GM19240 (cell line): Measurements from ENCODE around the gene TRIM68.

Experiments used
- DNase-seq: peaks from one replicate; pipeline ENCODE4 v3.0.0; 2011; ENCODE audit warnings: low spot score; ENCODE audit not compliant: insufficient read length

Gene TRIM68

DNA sequence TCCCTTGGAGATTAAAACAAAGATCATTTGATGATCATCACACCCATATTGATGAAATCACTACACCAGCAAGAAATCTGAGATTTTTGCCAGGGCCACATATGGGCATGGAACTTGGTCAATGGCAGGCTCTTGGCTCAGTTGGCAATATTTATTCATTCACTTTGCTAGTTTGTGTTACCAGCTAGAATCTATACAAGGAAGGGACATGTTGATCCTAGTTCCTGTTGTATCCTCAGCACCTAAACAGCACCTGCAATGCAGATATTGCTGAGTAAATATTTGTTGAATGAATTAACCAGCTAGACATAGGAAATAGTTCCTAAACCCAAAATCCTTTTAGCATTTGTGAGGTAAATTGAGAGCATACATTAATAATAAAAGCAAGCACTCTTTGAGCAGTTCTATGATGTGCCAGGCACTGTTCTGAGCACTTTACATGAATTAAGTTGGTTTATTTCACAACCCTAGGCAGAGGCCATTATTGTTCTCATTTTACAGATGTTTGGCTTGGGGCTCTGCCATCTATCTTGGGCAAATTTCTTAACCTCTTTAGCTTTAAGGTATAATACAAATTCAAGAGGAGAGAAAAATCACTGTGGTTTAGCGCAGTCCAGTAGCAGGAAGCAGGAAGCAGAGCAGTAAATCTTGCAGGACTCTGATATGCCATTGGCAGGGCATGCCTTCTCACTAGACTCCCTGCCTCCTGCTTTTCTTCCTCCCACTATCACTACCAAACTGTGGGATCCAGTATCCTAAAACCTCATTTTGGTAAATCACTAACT is 1.6 kb downstream of the TRIM68 start:
- DNase-seq = no peak

DNA sequence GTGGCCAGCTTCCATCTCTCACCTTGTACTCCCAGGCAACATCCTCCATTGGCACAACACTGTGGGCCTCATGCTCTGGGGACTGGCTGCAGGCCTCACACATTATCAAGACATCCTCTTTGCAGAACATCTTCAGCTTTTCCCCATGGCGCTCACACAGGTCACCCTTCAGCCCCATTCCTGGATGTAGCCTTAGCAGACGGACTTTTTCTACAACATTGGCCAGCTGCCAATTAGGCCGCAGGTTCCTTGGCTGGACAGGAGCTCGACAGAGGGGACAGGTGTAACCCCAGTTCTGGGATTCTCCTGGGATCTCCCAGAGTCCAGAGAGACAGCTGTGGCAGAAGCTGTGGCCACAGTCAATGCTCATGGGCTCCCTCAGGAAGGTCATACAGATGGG is 3.0 kb downstream of the TRIM68 start:
- no peak for DNase-seq

DNA sequence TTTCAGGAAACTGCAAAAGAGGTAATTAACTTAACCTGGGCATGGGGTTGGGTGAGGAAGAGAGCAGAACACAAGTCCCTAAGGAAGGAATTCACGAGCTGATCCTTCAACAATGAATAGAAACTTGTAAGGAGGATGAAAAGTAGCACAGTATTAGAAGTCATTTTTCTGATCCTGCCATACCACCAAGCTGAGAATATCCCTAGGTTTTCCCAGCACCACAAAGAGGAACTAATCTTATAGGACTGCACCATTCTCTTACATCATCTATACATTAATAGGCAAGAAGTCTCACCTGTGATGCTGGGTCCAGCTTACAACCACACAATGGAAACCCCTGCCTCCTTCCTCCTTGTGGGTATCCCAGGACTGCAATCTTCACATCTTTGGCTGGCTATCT is 14.3 kb downstream of the TRIM68 start, which contains the start of gene OR52I1:
Gene OR52I1 (plus strand): TSS at position 301 of the 400 bp plus-strand sequence. CDS start 0 bp downstream, at position 301.
- no peak for DNase-seq

DNA sequence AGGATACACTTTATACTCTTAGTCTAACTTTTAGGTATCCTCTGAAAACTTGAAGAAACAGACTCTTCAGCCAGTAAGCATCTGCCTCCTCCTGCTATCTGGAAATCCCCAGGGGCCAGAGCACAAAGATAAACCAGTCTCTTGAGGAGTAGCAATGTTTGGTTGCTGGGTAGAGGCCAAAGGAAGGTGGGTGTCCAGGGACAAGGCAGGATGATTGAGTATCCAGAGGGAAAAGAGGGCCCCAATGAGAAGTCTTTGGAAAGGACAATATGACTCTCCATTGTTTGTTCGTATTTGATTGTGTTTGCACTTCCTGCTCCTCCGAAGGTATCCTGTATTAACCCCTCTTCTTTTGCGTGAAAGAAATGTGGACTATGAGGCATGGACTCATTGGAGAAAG is 19.0 kb downstream of the TRIM68 start:
- DNase-seq = no peak

DNA sequence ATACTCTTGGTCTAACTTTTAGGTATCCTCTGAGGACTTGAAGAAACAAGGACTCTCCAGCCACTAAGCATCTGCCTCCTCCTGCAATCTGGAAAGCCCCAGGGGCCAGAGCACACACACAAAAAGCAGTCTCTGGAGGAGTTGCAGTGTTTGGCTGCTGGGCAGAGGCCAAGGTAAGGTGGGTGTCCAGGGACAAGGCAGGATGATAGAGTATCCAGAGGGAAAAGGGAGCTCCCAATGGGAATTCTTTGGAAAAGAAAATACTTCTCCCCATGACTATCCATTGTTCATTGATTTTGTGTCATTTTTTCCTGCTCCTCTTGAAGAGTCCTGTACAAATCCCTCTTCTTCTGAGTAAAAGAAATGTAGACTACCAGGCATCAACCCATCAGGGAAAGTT is 26.6 kb downstream of the TRIM68 start, which contains the start of gene OR52I2:
Gene OR52I2 (plus strand): TSS at position 301 of the 400 bp plus-strand sequence.
- no peak for DNase-seq

DNA sequence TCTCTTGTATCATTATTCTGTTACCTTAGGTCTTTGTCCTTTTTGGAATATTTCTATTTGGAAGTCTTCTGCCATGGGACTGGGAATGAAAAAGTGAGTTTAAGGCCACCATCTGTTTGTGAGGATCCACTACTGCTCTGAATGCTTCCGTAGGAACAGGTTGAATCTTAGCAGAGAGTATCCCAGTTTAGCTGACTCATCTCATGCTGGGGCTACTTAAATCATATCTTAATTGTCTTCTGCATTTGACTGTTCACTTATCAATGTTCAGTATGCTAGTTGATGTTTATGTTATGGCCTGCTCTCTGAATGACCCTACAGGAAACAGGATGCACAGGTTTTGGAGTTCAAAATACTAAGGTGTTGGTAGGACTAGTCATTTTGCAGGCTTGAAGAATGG is 27.9 kb downstream of the TRIM68 start:
- DNase-seq = no peak

DNA sequence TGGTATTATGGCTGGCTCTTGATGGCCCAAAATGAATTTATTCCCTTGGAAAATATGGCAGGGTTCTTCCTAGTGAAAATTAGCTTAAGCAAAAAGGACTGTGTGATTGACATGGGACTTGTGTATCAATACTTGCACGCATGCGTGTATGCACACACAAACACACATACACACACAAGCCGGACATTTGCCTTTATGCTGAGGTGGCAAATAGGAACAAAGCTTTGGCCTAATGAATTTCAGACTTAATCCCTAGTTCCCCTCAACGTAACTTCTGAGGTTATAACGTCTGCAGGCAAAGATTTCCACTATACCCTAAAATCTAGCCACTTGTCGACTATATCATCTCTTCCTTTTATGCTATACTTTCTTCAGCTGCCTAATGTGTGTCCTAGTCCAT is 29.4 kb downstream of the TRIM68 start:
- DNase-seq = no peak

DNA sequence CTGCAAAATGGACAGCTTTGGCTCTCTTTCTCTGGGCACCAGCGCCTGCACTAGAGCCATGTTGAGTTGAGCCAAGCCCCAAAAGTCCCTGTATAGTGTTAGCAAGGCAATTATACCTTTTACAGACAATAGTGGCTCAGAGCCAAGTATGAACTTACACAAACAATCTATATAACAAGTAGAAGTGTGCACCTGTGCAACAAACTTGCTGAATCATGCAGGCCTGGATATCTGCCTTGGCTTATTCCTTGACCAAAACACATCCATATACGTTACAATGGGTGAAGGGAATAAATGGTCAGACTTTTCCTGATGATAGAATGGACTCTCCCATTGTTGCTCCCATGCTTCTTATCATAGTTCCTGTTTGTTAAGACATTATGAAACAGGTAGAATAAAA is 30.3 kb downstream of the TRIM68 start:
- no peak for DNase-seq

DNA sequence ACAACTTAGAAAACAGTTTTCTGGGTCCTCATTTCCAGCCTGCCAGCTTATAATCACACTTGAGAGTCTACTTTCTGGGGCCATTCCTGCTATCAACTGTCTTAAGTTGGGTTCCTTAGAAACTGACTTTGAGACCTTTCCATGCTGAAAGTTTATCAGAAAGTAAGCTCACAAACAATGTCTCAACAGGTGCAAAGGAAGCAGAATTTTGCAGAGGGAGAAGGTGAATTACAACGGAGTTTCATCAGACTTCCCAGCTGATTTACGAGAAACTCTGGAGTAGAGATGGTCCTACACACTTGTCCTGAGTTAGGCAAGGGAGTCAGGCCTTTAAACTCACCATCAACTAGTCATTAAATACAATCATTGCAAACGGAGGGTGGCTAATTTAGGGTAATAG is 31.2 kb downstream of the TRIM68 start:
- no peak for DNase-seq

DNA sequence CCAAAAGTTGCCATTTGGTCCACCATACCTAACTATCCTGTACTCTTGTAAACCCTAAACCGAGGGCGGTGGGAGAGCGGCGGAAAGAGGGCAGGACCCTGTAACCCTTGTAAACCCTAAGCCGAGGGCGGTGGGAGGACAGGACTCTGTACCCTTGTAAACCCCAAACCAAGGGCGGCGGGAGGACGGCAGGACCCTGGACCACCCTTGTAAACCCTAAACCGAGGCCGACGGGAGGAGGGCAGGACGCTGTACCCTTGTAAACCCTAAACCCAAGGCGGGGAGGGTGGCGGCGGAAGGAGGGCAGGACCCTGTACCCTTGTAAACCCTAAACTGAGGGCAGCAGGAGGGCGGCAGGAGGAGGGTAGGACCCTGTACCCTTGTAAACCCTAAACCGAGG is 39.0 kb downstream of the TRIM68 start:
- no peak for DNase-seq

DNA sequence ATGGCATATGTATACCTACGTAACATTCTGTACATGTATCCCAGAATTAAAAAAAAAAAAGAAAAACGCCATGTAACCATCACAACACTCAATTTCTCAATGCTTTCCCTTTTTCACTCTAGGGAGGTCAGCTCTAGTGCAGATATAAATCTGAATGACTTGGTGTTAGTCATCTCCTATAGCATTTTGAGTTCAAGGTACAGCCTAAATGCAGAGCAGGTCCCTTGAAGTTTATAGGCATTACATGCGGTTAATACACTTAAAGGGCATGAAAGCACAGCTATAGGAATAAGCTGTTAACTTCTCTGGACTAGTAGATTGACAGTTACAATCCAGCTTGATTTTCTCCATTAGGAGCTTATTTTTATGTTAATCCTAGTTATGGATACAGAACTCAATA is 42.7 kb downstream of the TRIM68 start:
- DNase-seq = no peak

DNA sequence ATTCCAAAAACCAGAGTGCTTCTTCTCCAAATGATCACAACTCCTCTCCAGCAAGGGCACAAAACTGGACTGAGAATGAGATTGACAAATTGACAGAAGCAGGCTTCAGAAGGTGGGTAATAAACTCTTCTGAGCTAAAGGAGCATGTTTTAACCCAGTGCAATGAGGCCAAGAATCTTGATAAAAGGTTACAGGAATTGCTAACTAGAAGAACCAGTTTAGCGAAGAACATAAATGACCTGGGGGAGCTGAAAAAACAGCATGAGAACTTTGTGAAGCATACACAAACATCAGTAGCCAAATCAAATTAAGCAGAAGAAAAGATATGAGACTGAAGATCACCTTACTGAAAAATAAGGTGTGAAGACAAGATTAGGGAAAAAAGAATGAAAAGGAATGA is 47.6 kb downstream of the TRIM68 start:
- DNase-seq = no peak

DNA sequence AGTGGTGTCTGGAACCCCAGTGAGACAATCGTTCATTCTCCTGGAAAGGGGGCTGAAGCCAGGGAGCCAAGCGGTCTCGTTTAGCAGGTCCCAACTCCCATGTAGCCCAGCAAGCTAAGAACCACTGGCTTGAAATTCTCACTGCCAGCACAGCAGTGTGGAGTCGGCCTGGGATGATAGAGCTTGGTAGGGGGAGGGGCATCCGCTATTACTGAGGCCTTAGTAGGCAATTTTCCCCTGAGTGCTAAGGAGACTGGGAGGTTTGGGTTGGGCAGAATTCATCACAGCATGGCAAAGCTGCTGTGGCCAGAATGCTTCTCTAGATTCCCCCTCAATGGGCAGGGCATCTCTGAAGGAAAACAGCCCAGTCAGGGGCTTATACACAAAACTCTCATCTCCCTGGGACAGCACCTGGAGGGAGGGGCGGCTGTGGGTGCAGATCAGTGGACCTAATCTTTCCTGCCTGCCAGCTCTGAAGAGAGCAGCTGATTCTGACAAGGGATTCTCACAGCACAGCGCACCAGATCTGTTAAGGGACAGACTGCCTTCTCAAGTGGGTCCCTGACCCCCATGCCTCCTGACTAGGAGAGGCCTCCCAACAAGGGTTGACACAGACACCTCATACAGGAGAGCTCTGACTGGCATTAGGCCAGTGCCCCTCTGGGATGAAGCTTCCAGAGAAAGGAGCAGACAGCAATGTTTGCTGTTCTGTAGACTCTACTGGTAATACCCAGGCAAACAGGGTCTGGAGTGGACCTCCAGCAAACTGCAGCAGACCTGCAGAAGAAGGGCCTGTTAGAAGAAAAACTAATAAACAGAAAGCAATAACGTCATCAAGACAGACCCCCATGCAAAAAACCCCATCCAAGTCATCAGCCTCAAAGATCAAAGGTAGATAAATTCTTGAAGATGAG is 48.2 kb downstream of the TRIM68 start:
- no peak for DNase-seq

DNA sequence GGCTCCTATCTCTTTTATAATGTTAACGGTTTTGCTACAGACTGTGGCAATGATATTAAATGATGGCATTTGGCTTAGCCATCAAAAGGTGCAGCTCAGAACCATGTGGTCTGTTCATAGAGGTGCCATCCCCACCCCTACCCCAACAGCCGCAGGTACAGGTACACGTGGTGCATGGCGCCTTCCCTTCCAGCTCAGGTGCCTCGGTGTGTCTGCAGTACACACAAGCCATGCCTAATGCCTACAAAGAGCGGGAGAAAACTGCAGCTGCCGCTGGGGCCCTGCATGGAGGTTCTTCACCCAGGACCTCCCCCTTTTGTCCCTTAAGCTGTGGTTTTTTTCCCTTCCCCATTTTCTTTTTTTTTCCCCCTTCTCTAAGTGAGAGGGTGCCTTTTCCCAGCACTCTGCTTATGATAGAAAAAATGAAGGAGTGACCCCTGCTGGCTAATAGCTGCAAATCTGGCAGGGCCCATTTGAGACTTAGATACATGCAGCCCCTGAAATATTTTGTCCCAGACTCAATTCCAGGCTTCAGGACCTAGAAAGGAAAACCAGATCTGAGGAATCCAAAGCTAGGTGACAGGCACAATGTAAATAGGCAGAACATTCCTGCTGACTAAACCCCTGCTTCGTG is 56.6 kb downstream of the TRIM68 start:
- DNase-seq = no peak
